Upper lobe of left lung (tissue), 4 donors: ENCODE measurements around the gene ALPI.

Source experiments
- CTCF ChIP-seq, 6 experiments: fragments of 450-650 bp in 4 of 6; fragments of 200-600 bp in 2 of 6; sonication (generic) in 2 of 6; IDR thresholded peaks; one replicate each; pipeline ENCODE4 v1.5.1; 2016 to 2019; ENCODE audit warnings: antibody characterized with exemption in 6 of 6
- EP300 ChIP-seq, 4 donors: sonication (generic); formaldehyde crosslinking; IDR thresholded peaks; one replicate each; pipeline ENCODE4 v1.5.1; 2017; ENCODE audit warnings: antibody characterized with exemption in 4 of 4, control low read depth in 2 of 4
- POLR2A ChIP-seq, 4 donors: fragments of 450-650 bp; IDR thresholded peaks; one replicate each; pipeline ENCODE4 v1.5.1; 2016 to 2017; ENCODE audit warnings: antibody characterized with exemption in 4 of 4, mild to moderate bottlenecking in 2 of 4
- POLR2AphosphoS5 ChIP-seq, 2 donors: sonication (generic); formaldehyde crosslinking; IDR thresholded peaks; one replicate each; pipeline ENCODE4 v1.5.1; 2017; ENCODE audit warnings: antibody characterized with exemption in 2 of 2

GRCh38 chr2:232419245-232420072 lies 36.5 kb upstream of the ALPI start:
- TF ChIP-seq CTCF (IDR thresholded peaks at IDR 0.05) (no peak), POLR2AphosphoS5 (IDR thresholded peaks at IDR 0.05) (no peak), POLR2A (IDR thresholded peaks at IDR 0.05) (no peak), EP300 (IDR thresholded peaks at IDR 0.05) (no peak)
